Breast epithelium (tissue), 4 donors: ENCODE data around the gene ADAM12. TPM values are rescaled to one million over a fixed set of nuclear protein-coding genes. Genes with fewer than 3 reads are reported as not detected.

Source experiments
- DNase-seq, 2 donors: peaks; one replicate each; pipeline ENCODE4 v3.0.0-alpha.2; 2019; ENCODE audit warnings: low spot score in 2 of 2
- H3K27ac ChIP-seq, 2 donors: fragments of 200-600 bp; sonication (generic) in 1 of 2; one replicate each; pipeline ENCODE4 v1.5.1; 2016 to 2019; ENCODE audit warnings: mild to moderate bottlenecking in 1 of 2
- H3K27me3 ChIP-seq, 2 donors: fragments of 200-600 bp; sonication (generic) in 1 of 2; one replicate each; pipeline versions ENCODE4 v1.5.1 to v1.6.0; 2017 to 2019; ENCODE audit warnings: control low read depth in 1 of 2, mild to moderate bottlenecking in 1 of 2
- H3K36me3 ChIP-seq: fragments of 200-600 bp; one replicate; pipeline ENCODE4 v1.5.1; 2019
- H3K4me1 ChIP-seq, 2 donors: fragments of 200-600 bp; sonication (generic); one replicate each; pipeline ENCODE4 v1.5.1; 2016 to 2019; ENCODE audit warnings: control low read depth in 1 of 2
- H3K4me3 ChIP-seq, 3 donors: fragments of 200-600 bp; sonication (generic); 1 replicate in 2 of 3; 2 replicates in 1 of 3; pipeline ENCODE4 v1.5.1; 2016 to 2019; ENCODE audit warnings: mild to moderate bottlenecking in 3 of 3, moderate library complexity in 2 of 3
- H3K9me3 ChIP-seq, 2 donors: fragments of 200-600 bp; sonication (generic) in 1 of 2; one replicate each; pipeline ENCODE4 v1.5.1; 2016 to 2019; ENCODE audit warnings: control low read depth in 1 of 2
- CTCF ChIP-seq, 3 donors: fragments of 450-650 bp; IDR thresholded peaks; one replicate each; pipeline ENCODE4 v1.5.1; 2016 to 2017; ENCODE audit warnings: antibody characterized with exemption in 3 of 3, mild to moderate bottlenecking in 3 of 3, moderate library complexity in 3 of 3
- POLR2A ChIP-seq: fragments of 450-650 bp; IDR thresholded peaks from one replicate; pipeline ENCODE4 v1.6.1; 2016; ENCODE audit warnings: antibody characterized with exemption, mild to moderate bottlenecking, moderate library complexity
- POLR2AphosphoS5 ChIP-seq, 3 donors: sonication (generic); formaldehyde crosslinking; IDR thresholded peaks; one replicate each; pipeline ENCODE4 v1.6.1; 2017; ENCODE audit warnings: antibody characterized with exemption in 3 of 3
- intact Hi-C: fragments of 100-400 bp; cut with DNase I; formaldehyde crosslinking; loops from one replicate; pipeline ENCODE4 v1.15.1; 2023; ENCODE audit warnings: low total_unique reads
- total RNA-seq, 3 donors: library from RNA; depleted of rRNA; stranded (reverse); fragments of >200 nt; gene quantifications; one replicate each; pipeline ENCODE4 v1.1.0, GENCODE V29; 2016

The ADAM12 gene
- total RNA-seq, 3 donors from 2014 or later = 8.6 to 16.4 (median 13.9) TPM

GRCh38 chr10:126014309-126014708 lies 374.0 kb downstream of the ADAM12 start:
- intact Hi-C loops = no loop called here
- TF ChIP-seq CTCF (IDR thresholded peaks at IDR 0.05) = no peak
- TF ChIP-seq POLR2AphosphoS5 (IDR thresholded peaks at IDR 0.05) = no peak
- no peak for TF ChIP-seq POLR2A
- H3K27me3 ChIP-seq = no peaks in the 10 kb centered on the region
- no peaks in the 10 kb centered on the region for H3K9me3 ChIP-seq
- DNase-seq = no peak
- no peaks in the 10 kb centered on the region for H3K36me3 ChIP-seq
- no peak overlapping the region for H3K4me3 ChIP-seq
- no peaks in the 10 kb centered on the region for H3K4me1 ChIP-seq
- no peak overlapping the region for H3K27ac ChIP-seq

GRCh38 chr10:126013489-126014281 lies 374.6 kb downstream of the ADAM12 start:
- DNase-seq = no peak
- TF ChIP-seq CTCF (IDR thresholded peaks at IDR 0.05) (no peak), POLR2AphosphoS5 (IDR thresholded peaks at IDR 0.05) (no peak)
- Histone ChIP-seq H3K27me3 (no peaks in the 10 kb centered on the region), H3K27ac (peak overlapping the region in 1 of 2 donors; percentile 48), H3K4me1 (no peaks in the 10 kb centered on the region), H3K36me3 (no peaks in the 10 kb centered on the region), H3K4me3 (no peak overlapping the region), H3K9me3 (no peaks in the 10 kb centered on the region)
- intact Hi-C loops = no loop called here

- intact Hi-C loops = no loop called here
- Histone ChIP-seq H3K27me3 (no peaks in the 10 kb centered on the region), H3K36me3 (no peaks in the 10 kb centered on the region), H3K4me3 (no peak overlapping the region), H3K27ac (no peak overlapping the region), H3K9me3 (no peaks in the 10 kb centered on the region), H3K4me1 (no peaks in the 10 kb centered on the region)
- DNase-seq = no peak
- TF ChIP-seq CTCF (IDR thresholded peaks at IDR 0.05) = no peak
- no peak for TF ChIP-seq POLR2AphosphoS5 (IDR thresholded peaks at IDR 0.05)
- TF ChIP-seq POLR2A = no peak
Observed at GRCh38 chr10:126012485-126012884, 375.8 kb downstream of the ADAM12 start.

- intact Hi-C loops = no loop called here
- Histone ChIP-seq H3K27ac (no peak overlapping the region), H3K27me3 (no peaks in the 10 kb centered on the region), H3K4me3 (no peak overlapping the region), H3K4me1 (no peaks in the 10 kb centered on the region), H3K36me3 (no peaks in the 10 kb centered on the region), H3K9me3 (no peaks in the 10 kb centered on the region)
- no peak for DNase-seq
- TF ChIP-seq POLR2AphosphoS5 (IDR thresholded peaks at IDR 0.05) (no peak), CTCF (IDR thresholded peaks at IDR 0.05) (no peak), POLR2A (no peak)
Observed at GRCh38 chr10:126011995-126012394, 376.3 kb downstream of the ADAM12 start.

- TF ChIP-seq POLR2A (no peak), CTCF (IDR thresholded peaks at IDR 0.05) (no peak), POLR2AphosphoS5 (IDR thresholded peaks at IDR 0.05) (no peak)
- Histone ChIP-seq H3K27ac (no peak overlapping the region), H3K27me3 (no peaks in the 10 kb centered on the region), H3K9me3 (no peaks in the 10 kb centered on the region), H3K4me3 (no peak overlapping the region), H3K36me3 (no peaks in the 10 kb centered on the region), H3K4me1 (no peaks in the 10 kb centered on the region)
- intact Hi-C loops = no loop called here
- no peak for DNase-seq
Observed at GRCh38 chr10:126009650-126010049, 378.6 kb downstream of the ADAM12 start.
